Activated CD8-positive, alpha-beta T cell treated with anti-CD3 and anti-CD28 coated beads for 36 hours (primary cell): ENCODE measurements around the gene ZNF480. TPM values are rescaled to one million over a fixed set of nuclear protein-coding genes. Genes with fewer than 3 reads are reported as not detected.
"Not testable (repeated sequence)": the region's sequence is repeated elsewhere in the genome, so short reads cannot be mapped to it uniquely, and the experiment has no call there.

Source experiments
- ATAC-seq: fragments of 200-7000 bp; cut with Tn5 transposase; one replicate; pipeline ENCODE4 v1.10.0; 2021; ENCODE audit warnings: mild to moderate bottlenecking, moderate library complexity
- CTCF ChIA-PET: fragments of 350-600 bp; sonication (Branson Sonifier 250); formaldehyde crosslinking; loops from one replicate; lab custom pipeline; 2021; ENCODE audit warnings: antibody characterized with exemption; lab: Charles Lee
- POLR2A ChIA-PET: fragments of 350-600 bp; sonication (Branson Sonifier 250); formaldehyde crosslinking; loops from one replicate; lab custom pipeline; 2021; ENCODE audit warnings: antibody characterized with exemption; lab: Charles Lee
- DNase-seq: peaks from one replicate; pipeline ENCODE4 v3.0.0-alpha.2; 2020
- H3K27ac Mint-ChIP-seq: one replicate; pipeline ENCODE4 v1.8.0; 2021; ENCODE audit warnings: mild to moderate bottlenecking, mixed read lengths
- H3K27me3 Mint-ChIP-seq: one replicate; pipeline ENCODE4 v1.8.0; 2021; ENCODE audit warnings: mixed read lengths
- H3K36me3 Mint-ChIP-seq: one replicate; pipeline ENCODE4 v1.8.0; 2021; ENCODE audit warnings: low read depth, mixed read lengths
- H3K4me1 Mint-ChIP-seq: one replicate; pipeline ENCODE4 v1.8.0; 2021; ENCODE audit warnings: low read depth, mixed read lengths
- H3K4me3 Mint-ChIP-seq: one replicate; pipeline ENCODE4 v1.8.0; 2021; ENCODE audit warnings: mild to moderate bottlenecking, moderate library complexity, mixed read lengths
- H3K9me3 Mint-ChIP-seq: one replicate; pipeline ENCODE4 v1.8.0; 2021; ENCODE audit warnings: mixed read lengths
- CTCF ChIP-seq: fragments of 200-600 bp; IDR thresholded peaks from one replicate; pipeline ENCODE4 v1.8.0; 2022; ENCODE audit warnings: antibody characterized with exemption, mild to moderate bottlenecking
- intact Hi-C: fragments of 100-400 bp; cut with micrococcal nuclease; formaldehyde crosslinking; loops from one replicate; pipeline ENCODE4 v1.10.0; 2022
- total RNA-seq, 2 experiments: library from RNA; stranded (reverse); gene quantifications; one replicate each; pipeline ENCODE4 v1.2.3, GENCODE V29; 2021

The ZNF480 gene
- total RNA-seq, 2 experiments from 2014 or later, result 2.6 to 3.2 TPM

GRCh38 chr19:52286256-52286655, 10.7 kb upstream of the ZNF480 start:
- POLR2A ChIA-PET, result no interaction called here
- H3K27ac Mint-ChIP-seq, result no peak overlapping the region

GRCh38 chr19:52291781-52292180, 5.2 kb upstream of the ZNF480 start:
- H3K36me3 Mint-ChIP-seq, result peaks cover 73% of the 10 kb centered on the region
- H3K9me3 Mint-ChIP-seq, result peaks cover 42% of the 10 kb centered on the region
- H3K4me1 Mint-ChIP-seq, result peaks cover 2% of the 10 kb centered on the region
- no peak overlapping the region for H3K27ac Mint-ChIP-seq
- DNase-seq (no peak), ATAC-seq (no peak)
- no peak for TF ChIP-seq CTCF
- ChIA-PET CTCF (no interaction called here), POLR2A (no interaction called here)
- intact Hi-C loops, result no loop called here
- H3K4me3 Mint-ChIP-seq, result no peak overlapping the region
- H3K27me3 Mint-ChIP-seq, result no peaks in the 10 kb centered on the region

More at GRCh38 chr19:52286256-52286655, 10.7 kb upstream of the ZNF480 start:
- H3K27me3 Mint-ChIP-seq, result no peaks in the 10 kb centered on the region
- H3K36me3 Mint-ChIP-seq, result peaks cover 93% of the 10 kb centered on the region
- CTCF ChIA-PET, result no interaction called here
- no peak for ATAC-seq
- peaks cover 2% of the 10 kb centered on the region for H3K4me1 Mint-ChIP-seq
- intact Hi-C loops, result no loop called here
- no peak overlapping the region for H3K4me3 Mint-ChIP-seq
- H3K9me3 Mint-ChIP-seq, result peaks cover 43% of the 10 kb centered on the region
- DNase-seq, result no peak
- no peak for TF ChIP-seq CTCF

GRCh38 chr19:52292946-52293345, 4.0 kb upstream of the ZNF480 start:
- CTCF ChIA-PET, DNase-seq, ATAC-seq, POLR2A ChIA-PET, intact Hi-C loops, H3K27me3 Mint-ChIP-seq, H3K27ac Mint-ChIP-seq, H3K4me3 Mint-ChIP-seq: not testable (repeated sequence)
- H3K4me1 Mint-ChIP-seq, result peaks cover 12% of the 10 kb centered on the region
- H3K9me3 Mint-ChIP-seq, result peaks cover 39% of the 10 kb centered on the region
- peaks cover 70% of the 10 kb centered on the region for H3K36me3 Mint-ChIP-seq

- H3K27me3 Mint-ChIP-seq, result no peaks in the 10 kb centered on the region
- H3K9me3 Mint-ChIP-seq, result peaks cover 45% of the 10 kb centered on the region
- DNase-seq, result no peak
- POLR2A ChIA-PET, result interaction anchor here (1.0 to 1.4 kb wide), 2 partner anchors 40 to 521 kb away, joined by 3 to 4 read pairs; no protein-coding TSS in a partner anchor
- TF ChIP-seq CTCF, result no peak
- ATAC-seq, result no peak
- peaks cover 18% of the 10 kb centered on the region for H3K4me1 Mint-ChIP-seq
- H3K36me3 Mint-ChIP-seq, result peaks cover 74% of the 10 kb centered on the region
- CTCF ChIA-PET, result interaction anchor here (0.6 kb wide), 1 partner anchor 359 kb away, joined by 4 read pairs; no protein-coding TSS in a partner anchor
- intact Hi-C loops, result no loop called here
- H3K4me3 Mint-ChIP-seq, result peak overlapping the region; percentile 70
- peak overlapping the region; percentile 47 for H3K27ac Mint-ChIP-seq
Observed at GRCh38 chr19:52296400-52296772, 583 bp upstream of the ZNF480 start.

- Mint-ChIP-seq H3K9me3 (peaks cover 52% of the 10 kb centered on the region), H3K4me3 (peak overlapping the region; percentile 85), H3K36me3 (peaks cover 75% of the 10 kb centered on the region), H3K27me3 (no peaks in the 10 kb centered on the region), H3K4me1 (peaks cover 18% of the 10 kb centered on the region), H3K27ac (peak overlapping the region; percentile 97)
- DNase-seq (no peak), ATAC-seq (peak; percentile 48)
- TF ChIP-seq CTCF, result no peak
- POLR2A ChIA-PET, result no interaction called here
- intact Hi-C loops, result no loop called here
- CTCF ChIA-PET, result no interaction called here
Observed at GRCh38 chr19:52297601-52298364, 814 bp downstream of the ZNF480 start.
